Endothelial cell of umbilical vein (primary cell): ENCODE measurements around the gene UGT3A2. TPM values are rescaled to one million over a fixed set of nuclear protein-coding genes. Genes with fewer than 3 reads are reported as not detected.

Source experiments
- BruUV-seq: library from RNA; stranded (reverse); fragments of 400-500 nt; replicated peaks from 2 replicates; lab custom pipeline; 2021; lab: Mats Ljungman, UMichigan
- CTCF ChIA-PET: fragments of 300-600, 350-600 bp; sonication (Branson Sonifier 250); formaldehyde crosslinking; loops from one replicate; lab custom pipeline; 2021; ENCODE audit warnings: antibody characterized with exemption, inconsistent platforms; lab: Charles Lee
- POLR2A ChIA-PET: fragments of 300-600, 350-600 bp; sonication (Branson Sonifier 250); formaldehyde crosslinking; loops from one replicate; lab custom pipeline; 2021; ENCODE audit warnings: antibody characterized with exemption, inconsistent platforms; lab: Charles Lee
- DNase-seq: peaks from one replicate; pipeline ENCODE4 v3.0.0-alpha.2; 2011; ENCODE audit warnings: low read depth, low spot score
- FAIRE-seq: peaks from 2 replicates; lab custom pipeline; 2011; peaks lifted over from hg19 to GRCh38; lab: Jason Lieb, UNC
- H2AFZ ChIP-seq: 2 replicates; pipeline ENCODE4 v1.6.0; 2012; ENCODE audit warnings: low read depth, low read length, control low read depth, inconsistent platforms
- H3K27ac ChIP-seq: 2 replicates; pipeline ENCODE4 v1.5.1; 2011; ENCODE audit warnings: low read depth, mild to moderate bottlenecking, control low read depth, low read length, moderate library complexity; ENCODE audit not compliant: insufficient read depth
- H3K27me3 ChIP-seq, 2 experiments: 2 replicates each; pipeline versions ENCODE4 v1.6.0 to v1.6.1; 2011; ENCODE audit warnings: low read length in 2 of 2, mixed read lengths in 1 of 2; ENCODE audit not compliant: control insufficient read depth in 2 of 2, insufficient read depth in 2 of 2
- H3K36me3 ChIP-seq, 2 experiments: 2 replicates in 1 of 2; 3 replicates in 1 of 2; pipeline ENCODE4 v1.5.1; 2011; ENCODE audit warnings: low read length in 2 of 2, mild to moderate bottlenecking in 1 of 2, moderate library complexity in 1 of 2; ENCODE audit not compliant: control insufficient read depth in 2 of 2, insufficient read depth in 2 of 2; ENCODE audit errors: extremely low read depth in 1 of 2
- H3K4me1 ChIP-seq: 3 replicates; pipeline ENCODE4 v1.5.1; 2011; ENCODE audit warnings: mild to moderate bottlenecking, low read length; ENCODE audit not compliant: control insufficient read depth, insufficient read depth; ENCODE audit errors: extremely low read depth
- H3K4me2 ChIP-seq: 2 replicates; pipeline ENCODE4 v1.6.1; 2011; ENCODE audit warnings: low read length, control low read depth, mixed read lengths; ENCODE audit not compliant: insufficient read depth
- H3K4me3 ChIP-seq, 3 experiments: fragments of 200-600 bp in 1 of 3; sonication (generic), shearing (Covaris generic) in 1 of 3; replicated peaks in 1 of 3; 2 replicates each; pipeline ENCODE4 v1.5.1; 2011 to 2016; ENCODE audit warnings: control low read depth in 3 of 3, low read length in 3 of 3, mild to moderate bottlenecking in 2 of 3, inconsistent platforms in 1 of 3, low read depth in 1 of 3, moderate library complexity in 1 of 3; ENCODE audit not compliant: insufficient read depth in 1 of 3
- H3K79me2 ChIP-seq: 2 replicates; pipeline ENCODE4 v1.6.0; 2012; ENCODE audit warnings: low read length, inconsistent platforms; ENCODE audit not compliant: control insufficient read depth, insufficient read depth
- H3K9ac ChIP-seq: replicated peaks from 2 replicates; pipeline ENCODE3; 2011; ENCODE audit warnings: low read length, control low read depth; ENCODE audit not compliant: insufficient read depth; ENCODE audit errors: extremely low read depth
- H3K9me1 ChIP-seq: replicated peaks from 3 replicates; pipeline ENCODE4 v1.6.0; 2011; ENCODE audit warnings: mild to moderate bottlenecking, low read length; ENCODE audit not compliant: control insufficient read depth, insufficient read depth; ENCODE audit errors: extremely low read depth
- H3K9me3 ChIP-seq: replicated peaks from 2 replicates; pipeline ENCODE4 v1.5.1; 2012; ENCODE audit warnings: low read length, inconsistent platforms; ENCODE audit not compliant: control insufficient read depth, insufficient read depth
- H4K20me1 ChIP-seq: replicated peaks from 2 replicates; pipeline ENCODE3; 2011; ENCODE audit warnings: mild to moderate bottlenecking, low read length; ENCODE audit not compliant: control insufficient read depth, insufficient read depth; ENCODE audit errors: extremely low read depth
- EZH2 ChIP-seq: IDR thresholded peaks from 2 replicates; pipeline ENCODE4 v1.6.1; 2012; ENCODE audit warnings: borderline replicate concordance, low read depth, mild to moderate bottlenecking, moderate library complexity, low read length, inconsistent platforms; ENCODE audit not compliant: severe bottlenecking
- GATA2 ChIP-seq: IDR thresholded peaks from 2 replicates; pipeline ENCODE4 v1.7.0; 2011; ENCODE audit warnings: low read depth, mild to moderate bottlenecking, moderate library complexity, mixed read lengths, low read length; ENCODE audit not compliant: insufficient read length, insufficient read depth
- JUN ChIP-seq: IDR thresholded peaks from 2 replicates; pipeline ENCODE4 v1.6.1; 2011; ENCODE audit warnings: borderline replicate concordance, low read depth; ENCODE audit not compliant: insufficient read length, insufficient read depth
- MYC ChIP-seq: IDR thresholded peaks from one replicate; pipeline ENCODE4 v1.6.1; 2011; ENCODE audit warnings: mild to moderate bottlenecking, low read depth, low read length
- POLR2A ChIP-seq: IDR thresholded peaks from 2 replicates; pipeline ENCODE4 v1.6.1; 2012; ENCODE audit warnings: low read depth, mild to moderate bottlenecking, control low read depth, low read length
- POLR2AphosphoS5 ChIP-seq: IDR thresholded peaks from 2 replicates; pipeline ENCODE4 v1.6.1; 2012; ENCODE audit warnings: low read depth, mild to moderate bottlenecking, control low read depth, low read length, moderate library complexity; ENCODE audit not compliant: insufficient read depth
- dilution Hi-C: fragments of 300-500 bp; cut with MboI; formaldehyde crosslinking; loops from one replicate; pipeline ENCODE4 v1.15.0; 2019; ENCODE audit warnings: low sequenced_read_pairs; ENCODE audit not compliant: extremely low pct_ligation_motif_present
- intact Hi-C: fragments of 100-400 bp; cut with micrococcal nuclease; formaldehyde crosslinking; loops from one replicate; pipeline ENCODE4 v1.10.0; 2022
- polyA plus RNA-seq, 4 experiments: library from polyadenylated mRNA; depleted of rRNA in 3 of 4; stranded (reverse) in 3 of 4; unstranded in 1 of 4; fragments of >200 nt; gene quantifications; 2 replicates each; pipeline versions ENCODE4 v1.2.1 to v1.2.3, GENCODE V29; 2011 to 2012; ENCODE audit warnings: missing spikeins in 1 of 4
- total RNA-seq: library from RNA; stranded (reverse); gene quantifications from 2 replicates; pipeline ENCODE4 v1.2.3, GENCODE V29; 2021
- TF ChIP-seq, protein P1 (sequence below), 2 donors: IDR thresholded peaks; 1 replicate in 1 of 2; 2 replicates in 1 of 2; pipeline ENCODE4 v1.5.1; 2011; ENCODE audit warnings: low read length in 2 of 2, mild to moderate bottlenecking in 2 of 2, moderate library complexity in 2 of 2, control low read depth in 1 of 2, inconsistent platforms in 1 of 2, low read depth in 1 of 2; ENCODE audit not compliant: insufficient read depth in 1 of 2; ENCODE audit errors: extremely low read depth in 1 of 2
- TF ChIP-seq, protein P2 (sequence below): IDR thresholded peaks from 2 replicates; pipeline ENCODE4 v1.6.1; 2011; ENCODE audit not compliant: insufficient read depth, insufficient read length

The UGT3A2 gene
- total and polyA plus RNA-seq, 2 donors (not counting 3 experiments of a cell fraction or from before 2014, with no cell fraction given), result not detected

DNA sequence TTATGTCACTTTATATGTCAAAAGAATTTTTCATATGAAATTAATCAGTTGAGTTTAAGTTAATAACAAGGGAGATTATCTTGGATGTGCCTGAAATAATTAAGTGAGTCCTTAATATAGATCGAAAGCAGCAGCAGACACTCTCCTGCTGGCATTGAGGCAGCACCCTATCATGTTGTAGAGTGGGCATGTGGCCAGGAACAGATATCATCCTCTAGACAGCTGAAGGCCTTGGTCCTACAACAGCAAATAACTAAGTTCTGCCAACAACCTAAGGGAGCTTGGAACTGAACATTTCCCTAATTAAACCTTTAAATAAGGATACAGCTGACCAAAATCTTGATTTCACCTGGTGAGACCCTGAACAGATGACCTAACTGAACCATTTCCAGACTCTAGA is 49.7 kb downstream of the UGT3A2 start:
- TF ChIP-seq MYC, result no peak
- TF ChIP-seq, protein P1, sequence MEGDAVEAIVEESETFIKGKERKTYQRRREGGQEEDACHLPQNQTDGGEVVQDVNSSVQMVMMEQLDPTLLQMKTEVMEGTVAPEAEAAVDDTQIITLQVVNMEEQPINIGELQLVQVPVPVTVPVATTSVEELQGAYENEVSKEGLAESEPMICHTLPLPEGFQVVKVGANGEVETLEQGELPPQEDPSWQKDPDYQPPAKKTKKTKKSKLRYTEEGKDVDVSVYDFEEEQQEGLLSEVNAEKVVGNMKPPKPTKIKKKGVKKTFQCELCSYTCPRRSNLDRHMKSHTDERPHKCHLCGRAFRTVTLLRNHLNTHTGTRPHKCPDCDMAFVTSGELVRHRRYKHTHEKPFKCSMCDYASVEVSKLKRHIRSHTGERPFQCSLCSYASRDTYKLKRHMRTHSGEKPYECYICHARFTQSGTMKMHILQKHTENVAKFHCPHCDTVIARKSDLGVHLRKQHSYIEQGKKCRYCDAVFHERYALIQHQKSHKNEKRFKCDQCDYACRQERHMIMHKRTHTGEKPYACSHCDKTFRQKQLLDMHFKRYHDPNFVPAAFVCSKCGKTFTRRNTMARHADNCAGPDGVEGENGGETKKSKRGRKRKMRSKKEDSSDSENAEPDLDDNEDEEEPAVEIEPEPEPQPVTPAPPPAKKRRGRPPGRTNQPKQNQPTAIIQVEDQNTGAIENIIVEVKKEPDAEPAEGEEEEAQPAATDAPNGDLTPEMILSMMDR (IDR thresholded peaks at IDR 0.05; ENCODE audit: extremely low read depth in 1 of 2, insufficient read depth in 1 of 2, low read depth in 1 of 2, low read length in 2 of 2), result no peak
- no peak for TF ChIP-seq EZH2
- no peak for TF ChIP-seq JUN
- TF ChIP-seq POLR2AphosphoS5, result no peak
- TF ChIP-seq GATA2, result no peak
- TF ChIP-seq, protein P2, sequence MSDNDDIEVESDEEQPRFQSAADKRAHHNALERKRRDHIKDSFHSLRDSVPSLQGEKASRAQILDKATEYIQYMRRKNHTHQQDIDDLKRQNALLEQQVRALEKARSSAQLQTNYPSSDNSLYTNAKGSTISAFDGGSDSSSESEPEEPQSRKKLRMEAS, result no peak
- no peak for TF ChIP-seq POLR2A
- H3K4me1 ChIP-seq, result no peaks in the 10 kb centered on the region
- H3K9me3 ChIP-seq, result no peaks in the 10 kb centered on the region
- H4K20me1 ChIP-seq, result no peaks in the 10 kb centered on the region
- H3K79me2 ChIP-seq, result no peaks in the 10 kb centered on the region
- no peaks in the 10 kb centered on the region for H3K36me3 ChIP-seq
- dilution Hi-C loops (no loop called here), intact Hi-C loops (no loop called here)
- ChIA-PET CTCF (no interaction called here), POLR2A (no interaction called here)
- H2AFZ ChIP-seq, result no peak overlapping the region
- no TSS peak for BruUV-seq
- no peaks in the 10 kb centered on the region for H3K27me3 ChIP-seq
- H3K4me2 ChIP-seq, result no peak overlapping the region
- H3K27ac ChIP-seq, result no peak overlapping the region
- no peak overlapping the region for H3K9ac ChIP-seq
- H3K4me3 ChIP-seq, result no peak overlapping the region
- H3K9me1 ChIP-seq, result no peaks in the 10 kb centered on the region
- DNase-seq (no peak), FAIRE-seq (no peak)
